ENCODE results near the gene CPZ. TPM values are rescaled to one million over a fixed set of nuclear protein-coding genes. Genes with fewer than 3 reads are reported as not detected.
"Not testable (repeated sequence)": the region's sequence is repeated elsewhere in the genome, so short reads cannot be mapped to it uniquely, and the experiment has no call there.

The CPZ gene
- total and polyA plus RNA-seq, 2 experiments from 2014 or later = 13.4 to 19.0 TPM

DNA sequence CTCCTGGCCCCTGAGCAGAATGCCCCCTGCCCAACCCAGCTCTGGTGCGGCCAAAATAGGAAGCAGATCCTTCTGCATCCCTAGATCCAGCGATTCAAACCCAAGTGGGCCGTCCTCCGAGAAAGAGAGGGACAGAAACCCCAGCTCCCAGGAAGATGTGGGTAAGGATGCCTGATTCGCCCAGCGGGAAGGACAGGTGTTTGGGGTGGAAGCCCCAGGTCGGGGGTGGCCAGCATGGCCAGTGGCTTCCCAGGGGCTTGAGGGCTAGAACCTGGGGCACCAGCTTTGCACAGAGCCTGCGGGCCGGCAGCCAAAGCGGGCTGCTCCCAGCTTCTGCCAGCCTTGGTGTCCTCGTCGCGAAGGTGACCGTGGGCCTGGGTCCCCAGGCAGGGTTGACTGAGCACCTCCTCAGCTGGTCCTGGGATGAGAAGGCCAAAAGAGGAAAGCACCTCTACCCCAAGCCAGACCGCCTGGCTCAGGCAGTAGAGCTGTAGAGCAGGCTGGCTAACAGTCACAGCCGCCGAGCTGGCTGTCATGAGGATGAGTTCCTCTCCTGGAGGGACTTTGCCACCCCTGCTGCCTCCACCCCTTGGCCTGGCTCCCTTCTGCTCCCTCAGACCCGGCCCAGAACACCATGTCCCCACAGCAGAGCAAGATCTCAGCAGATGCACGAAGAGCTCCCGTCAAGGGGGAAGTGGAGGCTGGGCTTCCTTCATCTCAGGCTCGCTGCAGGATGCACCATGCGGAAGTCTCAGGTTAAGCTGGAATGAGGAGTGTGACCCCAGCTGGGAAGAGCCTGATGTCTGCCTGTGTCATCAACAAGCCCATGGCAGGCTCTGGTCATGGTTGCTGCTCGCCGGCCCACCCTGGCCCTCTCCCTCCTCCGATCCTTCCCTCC, 59.9 kb downstream of the CPZ start:
- no peaks in the 10 kb centered on the region for H3K36me3 ChIP-seq (ENCODE audit: low read depth)
- no peaks in the 10 kb centered on the region for H3K79me2 ChIP-seq (ENCODE audit: insufficient read depth)
- DNase-seq = no peak
- no peaks in the 10 kb centered on the region for H3K9me2 ChIP-seq (ENCODE audit: insufficient read depth)
- H3K27ac ChIP-seq = no peak overlapping the region
- H3K4me1 ChIP-seq (ENCODE audit: insufficient read depth) = no peaks in the 10 kb centered on the region
- in situ Hi-C loops (cut with MboI) = no loop called here
- H3F3A ChIP-seq (ENCODE audit: insufficient read depth) = no peaks in the 10 kb centered on the region
- H3K9me3 ChIP-seq (ENCODE audit: low read depth) = no peaks in the 10 kb centered on the region
- 45 to 51% methylated on average over 22 to 25 of the region's 25 CpGs for WGBS, 2 experiments (ENCODE audit: low coverage in 1 of 2, low lambda C conversion rate in 2 of 2, missing lambda C conversion rate in 2 of 2)
- H2AFZ ChIP-seq = no peak overlapping the region
- H3K4me2 ChIP-seq (ENCODE audit: unreplicated experiment) = no peak overlapping the region
- H3K27me3 ChIP-seq (replicated peaks; ENCODE audit: insufficient read depth) = peaks cover 15% of the 10 kb centered on the region
- no peaks in the 10 kb centered on the region for H4K20me1 ChIP-seq (ENCODE audit: insufficient read depth)
- H3K9ac ChIP-seq = no peak overlapping the region
- no peak overlapping the region for H3K4me3 ChIP-seq
- no peak for TF ChIP-seq EZH2 (IDR thresholded peaks at IDR 0.05; ENCODE audit: insufficient read depth, poor library complexity, severe bottlenecking)
- TF ChIP-seq EZH2phosphoT487 (IDR thresholded peaks at IDR 0.05; ENCODE audit: insufficient read depth, low read depth) = no peak

GRCh38 chr4:8653326-8654000, 60.9 kb downstream of the CPZ start:
- WGBS, 2 experiments (ENCODE audit: low coverage in 1 of 2, low lambda C conversion rate in 2 of 2, missing lambda C conversion rate in 2 of 2) = 54 to 62% methylated on average over 21 to 22 of the region's 22 CpGs

GRCh38 chr4:8654139-8654538, 61.6 kb downstream of the CPZ start:
- in situ Hi-C loops (cut with MboI) = not testable (repeated sequence)

More at GRCh38 chr4:8653326-8654000, 60.9 kb downstream of the CPZ start:
- no peaks in the 10 kb centered on the region for H3K9me3 ChIP-seq (ENCODE audit: low read depth)
- no peak for TF ChIP-seq EZH2 (IDR thresholded peaks at IDR 0.05; ENCODE audit: insufficient read depth, poor library complexity, severe bottlenecking)
- TF ChIP-seq EZH2phosphoT487 (IDR thresholded peaks at IDR 0.05; ENCODE audit: insufficient read depth, low read depth) = no peak
- peaks cover 24% of the 10 kb centered on the region for H3K27me3 ChIP-seq (replicated peaks; ENCODE audit: insufficient read depth)
- H3K4me3 ChIP-seq = no peak overlapping the region
- H3K36me3 ChIP-seq (ENCODE audit: low read depth) = no peaks in the 10 kb centered on the region
- no peak overlapping the region for H3K4me2 ChIP-seq (ENCODE audit: unreplicated experiment)
- no peak overlapping the region for H3K27ac ChIP-seq
- H3K4me1 ChIP-seq (ENCODE audit: insufficient read depth) = no peaks in the 10 kb centered on the region
- no peaks in the 10 kb centered on the region for H3K79me2 ChIP-seq (ENCODE audit: insufficient read depth)
- DNase-seq = no peak
- no peaks in the 10 kb centered on the region for H3K9me2 ChIP-seq (ENCODE audit: insufficient read depth)
- H3F3A ChIP-seq (ENCODE audit: insufficient read depth) = no peaks in the 10 kb centered on the region
- H3K9ac ChIP-seq = no peak overlapping the region
- in situ Hi-C loops (cut with MboI) = no loop called here
- no peaks in the 10 kb centered on the region for H4K20me1 ChIP-seq (ENCODE audit: insufficient read depth)
- no peak overlapping the region for H2AFZ ChIP-seq

GRCh38 chr4:8655411-8656184, 63.0 kb downstream of the CPZ start:
- Histone ChIP-seq H3K27me3 (replicated peaks; ENCODE audit: insufficient read depth) (peaks cover 15% of the 10 kb centered on the region), H3K4me1 (ENCODE audit: insufficient read depth) (no peaks in the 10 kb centered on the region), H4K20me1 (ENCODE audit: insufficient read depth) (no peaks in the 10 kb centered on the region), H3K27ac (no peak overlapping the region), H3K79me2 (ENCODE audit: insufficient read depth) (no peaks in the 10 kb centered on the region), H3K4me3 (no peak overlapping the region), H3K36me3 (ENCODE audit: low read depth) (no peaks in the 10 kb centered on the region), H3K9me3 (ENCODE audit: low read depth) (no peaks in the 10 kb centered on the region), H3F3A (ENCODE audit: insufficient read depth) (no peaks in the 10 kb centered on the region), H3K4me2 (ENCODE audit: unreplicated experiment) (no peak overlapping the region), H3K9ac (no peak overlapping the region), H3K9me2 (ENCODE audit: insufficient read depth) (no peaks in the 10 kb centered on the region), H2AFZ (no peak overlapping the region)
- TF ChIP-seq EZH2 (IDR thresholded peaks at IDR 0.05; ENCODE audit: insufficient read depth, poor library complexity, severe bottlenecking) = no peak
- in situ Hi-C loops (cut with MboI) = no loop called here
- DNase-seq = no peak
- WGBS, 2 experiments (ENCODE audit: low coverage in 1 of 2, low lambda C conversion rate in 2 of 2, missing lambda C conversion rate in 2 of 2) = 62 to 68% methylated on average over 25 of the region's 25 CpGs

More at GRCh38 chr4:8654139-8654538, 61.6 kb downstream of the CPZ start:
- H3K4me2 ChIP-seq (ENCODE audit: unreplicated experiment); DNase-seq; H3K9me2 ChIP-seq (ENCODE audit: insufficient read depth); H3F3A ChIP-seq (ENCODE audit: insufficient read depth); H2AFZ ChIP-seq; H3K79me2 ChIP-seq (ENCODE audit: insufficient read depth); H3K27ac ChIP-seq; H3K4me1 ChIP-seq (ENCODE audit: insufficient read depth); H3K9me3 ChIP-seq (ENCODE audit: low read depth); H3K4me3 ChIP-seq; H4K20me1 ChIP-seq (ENCODE audit: insufficient read depth); H3K36me3 ChIP-seq (ENCODE audit: low read depth); H3K9ac ChIP-seq: not testable (repeated sequence)
- peaks cover 20% of the 10 kb centered on the region for H3K27me3 ChIP-seq (replicated peaks; ENCODE audit: insufficient read depth)
- WGBS, 2 experiments (ENCODE audit: low coverage in 1 of 2, low lambda C conversion rate in 2 of 2, missing lambda C conversion rate in 2 of 2) = 65 to 68% methylated on average over 5 of the region's 5 CpGs
